Neural crest cell (in vitro differentiated cells): Measurements from ENCODE around the gene LAMC3. TPM values are rescaled to one million over a fixed set of nuclear protein-coding genes. Genes with fewer than 3 reads are reported as not detected.
A peak's percentile ranks its signal among the peaks of the same experiment; 100 is the strongest.

Experiments
- DNase-seq: peaks from one replicate; pipeline ENCODE4 v3.0.0; 2021; ENCODE audit warnings: low read depth, mixed read lengths, low spot score
- H3K27ac Mint-ChIP-seq: one replicate; pipeline ENCODE4 v1.8.0; 2021; ENCODE audit warnings: mild to moderate bottlenecking, mixed read lengths; ENCODE audit not compliant: unreplicated experiment
- H3K27me3 Mint-ChIP-seq: 2 replicates; pipeline ENCODE4 v1.8.0; 2021; ENCODE audit warnings: low read depth, mild to moderate bottlenecking, mixed read lengths
- H3K36me3 Mint-ChIP-seq: 2 replicates; pipeline ENCODE4 v1.8.0; 2021; ENCODE audit warnings: low read depth, mild to moderate bottlenecking, mixed read lengths
- H3K4me1 Mint-ChIP-seq: 2 replicates; pipeline ENCODE4 v1.8.0; 2021; ENCODE audit warnings: mixed read lengths
- H3K4me3 Mint-ChIP-seq: one replicate; pipeline ENCODE4 v1.8.0; 2021; ENCODE audit warnings: mild to moderate bottlenecking, mixed read lengths
- H3K9me3 Mint-ChIP-seq: 2 replicates; pipeline ENCODE4 v1.8.0; 2021; ENCODE audit warnings: mixed read lengths
- total RNA-seq: library from RNA; stranded (reverse); gene quantifications from 2 replicates; pipeline ENCODE4 v1.2.1, GENCODE V29; 2021
- TF ChIP-seq, protein P1 (sequence below): fragments of 200-600 bp; sonication (generic); conservative IDR thresholded peaks from 2 replicates; pipeline ENCODE4 v1.5.0; 2021; ENCODE audit warnings: antibody characterized with exemption, mild to moderate bottlenecking

Gene LAMC3
- total RNA-seq, 1 donor from 2014 or later = 4.0 TPM

DNA sequence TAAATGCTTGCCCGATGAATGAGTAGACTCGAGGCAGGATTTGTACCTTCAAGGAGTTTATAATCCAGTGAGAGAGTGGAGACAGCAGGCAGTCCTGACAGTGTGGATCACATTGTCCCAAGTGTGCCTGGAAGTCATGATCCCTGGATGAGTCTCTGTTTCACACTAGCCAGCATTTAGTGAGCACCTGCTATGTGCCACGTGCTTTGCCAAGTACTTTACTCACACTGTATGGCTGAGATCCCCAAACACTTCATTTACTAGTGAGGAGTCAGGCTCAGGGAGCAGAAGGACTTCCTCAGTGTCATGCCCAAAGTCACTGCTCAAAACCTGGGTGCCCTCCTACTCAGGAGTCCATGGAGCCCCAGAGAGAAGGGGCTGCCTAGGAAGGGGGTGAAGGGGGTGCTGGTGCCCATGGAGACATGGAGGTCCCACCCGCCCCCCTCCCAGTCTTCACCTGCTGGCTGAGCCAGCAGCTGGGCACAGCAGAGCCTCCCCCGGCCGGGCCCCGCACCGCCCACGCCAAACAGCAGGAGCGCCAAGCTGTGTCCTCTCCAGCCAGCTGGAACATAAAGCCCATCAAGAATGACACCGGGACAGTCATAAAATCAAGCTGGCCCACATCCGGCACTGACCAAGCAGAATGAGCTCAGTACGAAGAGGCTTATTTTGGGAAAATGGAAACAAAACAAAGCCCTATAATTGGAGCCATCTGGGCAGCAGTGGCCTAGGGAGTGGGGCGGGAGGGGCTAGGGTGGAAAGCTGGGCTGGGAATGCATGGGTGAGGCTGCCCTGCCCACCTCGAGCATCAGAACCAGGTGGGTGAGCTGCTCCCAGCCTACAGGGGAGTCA lies 10.6 kb downstream of the LAMC3 start:
- H3K36me3 Mint-ChIP-seq = no peaks in the 10 kb centered on the region
- H3K27me3 Mint-ChIP-seq = peaks cover 37% of the 10 kb centered on the region
- no peak for DNase-seq
- peaks cover 4% of the 10 kb centered on the region for H3K4me1 Mint-ChIP-seq
- H3K9me3 Mint-ChIP-seq = no peaks in the 10 kb centered on the region
- TF ChIP-seq, protein P1, sequence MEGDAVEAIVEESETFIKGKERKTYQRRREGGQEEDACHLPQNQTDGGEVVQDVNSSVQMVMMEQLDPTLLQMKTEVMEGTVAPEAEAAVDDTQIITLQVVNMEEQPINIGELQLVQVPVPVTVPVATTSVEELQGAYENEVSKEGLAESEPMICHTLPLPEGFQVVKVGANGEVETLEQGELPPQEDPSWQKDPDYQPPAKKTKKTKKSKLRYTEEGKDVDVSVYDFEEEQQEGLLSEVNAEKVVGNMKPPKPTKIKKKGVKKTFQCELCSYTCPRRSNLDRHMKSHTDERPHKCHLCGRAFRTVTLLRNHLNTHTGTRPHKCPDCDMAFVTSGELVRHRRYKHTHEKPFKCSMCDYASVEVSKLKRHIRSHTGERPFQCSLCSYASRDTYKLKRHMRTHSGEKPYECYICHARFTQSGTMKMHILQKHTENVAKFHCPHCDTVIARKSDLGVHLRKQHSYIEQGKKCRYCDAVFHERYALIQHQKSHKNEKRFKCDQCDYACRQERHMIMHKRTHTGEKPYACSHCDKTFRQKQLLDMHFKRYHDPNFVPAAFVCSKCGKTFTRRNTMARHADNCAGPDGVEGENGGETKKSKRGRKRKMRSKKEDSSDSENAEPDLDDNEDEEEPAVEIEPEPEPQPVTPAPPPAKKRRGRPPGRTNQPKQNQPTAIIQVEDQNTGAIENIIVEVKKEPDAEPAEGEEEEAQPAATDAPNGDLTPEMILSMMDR = no peak
- no peak overlapping the region for H3K4me3 Mint-ChIP-seq
- H3K27ac Mint-ChIP-seq = no peak overlapping the region

DNA sequence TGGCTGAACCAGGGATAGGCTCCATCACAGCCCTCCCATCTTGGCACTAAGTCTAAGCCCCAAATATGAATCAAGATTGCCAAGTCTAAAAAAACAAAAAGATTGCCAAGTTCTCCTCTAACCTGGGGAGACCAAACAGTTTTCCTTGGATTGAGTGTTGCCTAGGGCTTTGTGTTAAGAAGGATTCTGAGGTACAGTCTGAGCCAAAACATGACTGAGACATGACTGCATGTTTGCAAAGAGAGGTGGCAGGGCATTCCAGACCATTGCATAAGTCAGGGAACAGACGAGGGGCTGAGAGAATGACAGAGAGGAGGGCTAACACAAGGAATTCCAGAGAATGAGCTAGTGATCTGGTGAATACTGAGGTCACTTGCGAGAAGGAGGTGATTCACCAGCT lies 11.4 kb downstream of the LAMC3 start:
- Mint-ChIP-seq H3K27ac (no peak overlapping the region), H3K4me1 (peaks cover 4% of the 10 kb centered on the region), H3K36me3 (no peaks in the 10 kb centered on the region), H3K9me3 (no peaks in the 10 kb centered on the region), H3K4me3 (no peak overlapping the region), H3K27me3 (peaks cover 43% of the 10 kb centered on the region)
- no peak for DNase-seq
- TF ChIP-seq, protein P1 = no peak

DNA sequence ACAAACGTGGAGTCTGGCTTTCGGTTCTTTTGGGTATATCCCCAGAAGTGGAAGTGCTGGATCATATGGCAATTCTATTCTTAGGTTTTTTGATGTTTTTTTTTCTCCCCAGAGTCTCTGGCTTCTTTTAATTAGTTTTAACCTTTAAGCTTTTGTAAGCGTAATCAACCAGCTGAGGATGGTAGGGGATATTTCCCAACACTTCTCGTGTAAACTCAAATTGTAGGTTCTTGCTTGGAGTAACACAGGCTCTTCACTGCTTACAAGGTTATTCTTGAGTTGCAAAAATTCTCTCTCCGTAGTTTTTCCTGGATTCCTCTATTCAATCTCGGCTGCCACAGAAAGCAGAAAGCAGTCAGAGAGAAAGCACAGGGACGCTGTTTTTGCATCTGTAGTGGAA lies 11.9 kb downstream of the LAMC3 start:
- H3K4me3 Mint-ChIP-seq = no peak overlapping the region
- H3K36me3 Mint-ChIP-seq = no peaks in the 10 kb centered on the region
- H3K27me3 Mint-ChIP-seq = peaks cover 47% of the 10 kb centered on the region
- no peak for DNase-seq
- TF ChIP-seq, protein P1 = no peak
- H3K27ac Mint-ChIP-seq = no peak overlapping the region
- no peaks in the 10 kb centered on the region for H3K9me3 Mint-ChIP-seq
- H3K4me1 Mint-ChIP-seq = peaks cover 4% of the 10 kb centered on the region

DNA sequence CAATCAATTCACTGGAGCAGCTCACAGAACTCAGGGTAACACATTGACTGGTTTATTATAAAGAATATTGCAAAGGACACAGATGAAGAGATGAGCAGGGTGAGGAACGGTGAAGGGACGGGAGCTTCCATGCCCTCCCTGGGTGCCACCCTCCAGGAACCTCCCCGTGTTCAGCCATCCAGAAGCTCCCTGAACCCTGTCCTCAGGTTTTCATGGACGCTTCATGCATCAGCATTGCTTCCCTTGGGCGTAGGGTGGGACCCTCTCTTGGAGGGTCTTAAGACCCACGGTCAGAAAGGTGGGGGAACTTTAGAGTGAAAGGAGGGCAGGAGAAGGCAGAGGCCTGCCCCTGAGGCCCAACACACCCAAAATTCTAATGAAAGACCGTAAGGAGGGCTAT lies 12.8 kb downstream of the LAMC3 start:
- no peaks in the 10 kb centered on the region for H3K4me1 Mint-ChIP-seq
- DNase-seq = no peak
- TF ChIP-seq, protein P1 = no peak
- H3K4me3 Mint-ChIP-seq = no peak overlapping the region
- no peak overlapping the region for H3K27ac Mint-ChIP-seq
- no peaks in the 10 kb centered on the region for H3K9me3 Mint-ChIP-seq
- H3K27me3 Mint-ChIP-seq = peaks cover 39% of the 10 kb centered on the region
- no peaks in the 10 kb centered on the region for H3K36me3 Mint-ChIP-seq

DNA sequence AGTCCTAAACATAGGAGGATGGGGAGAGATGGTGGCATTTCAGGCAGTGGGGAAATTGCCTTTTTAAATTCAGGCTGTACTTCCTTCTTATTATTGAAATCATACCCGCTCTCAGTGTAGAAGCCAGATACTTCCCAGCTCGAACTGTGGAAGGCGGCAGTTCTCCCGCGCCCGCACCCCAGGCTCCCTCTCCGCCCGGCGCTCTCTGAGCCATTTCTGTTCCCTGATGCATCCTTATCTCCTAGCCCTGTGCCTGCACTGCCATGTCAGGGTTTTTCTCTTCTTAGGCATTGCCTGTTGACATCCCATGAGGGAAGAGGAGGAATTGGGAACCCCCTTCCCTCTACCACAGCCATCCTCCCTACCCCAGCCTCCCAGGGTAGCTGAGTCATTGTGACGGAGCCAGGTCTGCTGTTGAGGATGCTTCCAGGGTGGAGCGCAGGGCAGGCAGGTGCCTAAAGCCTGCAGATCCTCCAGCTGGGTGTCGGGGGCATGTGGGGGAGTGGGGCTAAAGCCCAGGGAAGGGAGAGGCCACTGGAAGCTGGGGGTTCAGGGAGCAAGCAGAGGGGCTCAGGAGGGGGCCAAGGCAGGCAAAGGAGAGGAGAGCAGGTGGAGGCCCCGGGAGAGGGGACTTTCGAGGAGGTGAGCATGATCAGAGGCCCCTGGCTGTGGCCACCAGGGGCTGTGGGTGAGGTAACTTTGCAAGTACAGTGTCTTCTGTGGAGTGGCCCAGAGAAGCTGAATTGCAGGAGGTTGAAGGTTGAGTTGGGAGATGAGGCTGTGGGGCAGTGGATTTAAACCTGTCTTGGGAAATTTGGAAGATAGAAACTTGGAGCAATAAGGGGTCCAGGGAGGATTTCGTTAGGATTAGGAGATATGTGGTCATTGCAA lies 16.2 kb downstream of the LAMC3 start:
- Mint-ChIP-seq H3K9me3 (no peaks in the 10 kb centered on the region), H3K36me3 (no peaks in the 10 kb centered on the region), H3K4me1 (no peaks in the 10 kb centered on the region), H3K4me3 (no peak overlapping the region), H3K27me3 (peaks cover 24% of the 10 kb centered on the region), H3K27ac (peak overlapping the region; percentile 19)
- DNase-seq = no peak
- TF ChIP-seq, protein P1 = no peak
